Measurements from ENCODE around the gene AFF3.

GRCh38 chr2:100041385-100041784, 101.0 kb downstream of the AFF3 start:
- no peak for TF ChIP-seq CTCF (IDR thresholded peaks at IDR 0.05)
- no peak for TF ChIP-seq ZFX (IDR thresholded peaks at IDR 0.05; ENCODE audit: borderline replicate concordance)

All from 22Rv1 (cell line).